Body of pancreas (tissue), 4 donors: ENCODE data around the gene TMEM117. TPM values are rescaled to one million over a fixed set of nuclear protein-coding genes. Genes with fewer than 3 reads are reported as not detected.

Experiments used
- ATAC-seq: fragments of 150-250 bp; one replicate; pipeline ENCODE4 v1.9.1; 2016
- DNase-seq, 4 donors: peaks; one replicate each; pipeline ENCODE4 v3.0.0-alpha.2; 2019
- H3K27ac ChIP-seq, 4 donors: fragments of 200-600 bp; sonication (generic); 1 replicate in 3 of 4; 2 replicates in 1 of 4; pipeline versions ENCODE4 v1.5.1 to v1.6.1; 2016 to 2019; ENCODE audit warnings: mild to moderate bottlenecking in 1 of 4, mixed read lengths in 1 of 4, moderate library complexity in 1 of 4
- H3K27me3 ChIP-seq, 2 donors: fragments of 200-600 bp; sonication (generic); one replicate each; pipeline ENCODE4 v1.6.0; 2016; ENCODE audit warnings: mild to moderate bottlenecking in 1 of 2
- H3K36me3 ChIP-seq, 2 donors: fragments of 200-600 bp; sonication (generic); replicated peaks in 1 of 2; 2 replicates each; pipeline ENCODE4 v1.5.1; 2016; ENCODE audit warnings: low read depth in 2 of 2; ENCODE audit not compliant: insufficient read depth in 1 of 2
- H3K4me1 ChIP-seq: fragments of 200-600 bp; sonication (generic); one replicate; pipeline ENCODE4 v1.6.0; 2016
- H3K4me3 ChIP-seq, 2 donors: fragments of 200-600 bp; sonication (generic); 1 replicate in 1 of 2; 2 replicates in 1 of 2; pipeline ENCODE4 v1.5.1; 2016 to 2019
- H3K9me3 ChIP-seq, 3 donors: fragments of 200-600 bp; sonication (generic); 1 replicate in 2 of 3; 2 replicates in 1 of 3; pipeline ENCODE4 v1.5.1; 2016
- CTCF ChIP-seq, 7 experiments: fragments of 450-650 bp in 4 of 7; fragments of 200-600 bp in 3 of 7; sonication (generic) in 3 of 7; IDR thresholded peaks; one replicate each; pipeline ENCODE4 v1.5.1; 2016 to 2019; ENCODE audit warnings: antibody characterized with exemption in 7 of 7
- POLR2A ChIP-seq, 3 donors: fragments of 450-650 bp; IDR thresholded peaks; one replicate each; pipeline ENCODE4 v1.6.1; 2016; ENCODE audit warnings: antibody characterized with exemption in 3 of 3, mild to moderate bottlenecking in 2 of 3
- WGBS, 2 donors: methylation state at CpG; one replicate each; pipeline ENCODE4 v1.1.5; 2017; 5-methylcytosine and 5-hydroxymethylcytosine counted together
- intact Hi-C: fragments of 100-400 bp; cut with DNase I; formaldehyde crosslinking; loops from one replicate; pipeline ENCODE4 v1.15.1; 2023
- total RNA-seq, 2 donors: library from RNA; depleted of rRNA; stranded (reverse); fragments of >200 nt; gene quantifications; one replicate each; pipeline ENCODE4 v1.1.0, GENCODE V29; 2016

The TMEM117 gene
- total RNA-seq, 2 donors from 2014 or later = 19.2 to 23.4 TPM

- H3K4me3 ChIP-seq = no peak overlapping the region
- no peaks in the 10 kb centered on the region for H3K4me1 ChIP-seq
- DNase-seq (no peak), ATAC-seq (no peak)
- H3K27ac ChIP-seq = no peak overlapping the region
- peaks cover 0 to 11% (median 0%) of the 10 kb centered on the region in 3 donors for H3K9me3 ChIP-seq
- no peaks in the 10 kb centered on the region for H3K36me3 ChIP-seq
- intact Hi-C loops = no loop called here
- H3K27me3 ChIP-seq = no peaks in the 10 kb centered on the region
- WGBS, 2 donors = 86 to 89% methylated on average over 4 of the region's 4 CpGs
- TF ChIP-seq CTCF (IDR thresholded peaks at IDR 0.05) (no peak), POLR2A (IDR thresholded peaks at IDR 0.05) (no peak)
Observed at GRCh38 chr12:44296624-44297197, 460.8 kb downstream of the TMEM117 start.

GRCh38 chr12:44299524-44299923, 463.6 kb downstream of the TMEM117 start:
- ATAC-seq (no peak), DNase-seq (no peak)
- intact Hi-C loops = no loop called here
- 79 to 90% methylated on average over 3 of the region's 3 CpGs for WGBS, 2 donors
- Histone ChIP-seq H3K27ac (no peak overlapping the region), H3K4me3 (no peak overlapping the region), H3K9me3 (peaks cover 0 to 11% (median 0%) of the 10 kb centered on the region in 3 donors), H3K4me1 (no peaks in the 10 kb centered on the region), H3K36me3 (peaks cover 0 to 2% of the 10 kb centered on the region in 2 donors), H3K27me3 (no peaks in the 10 kb centered on the region)
- TF ChIP-seq CTCF (IDR thresholded peaks at IDR 0.05) = no peak
- TF ChIP-seq POLR2A (IDR thresholded peaks at IDR 0.05) = no peak

GRCh38 chr12:44307506-44308168, 471.8 kb downstream of the TMEM117 start:
- intact Hi-C loops = no loop called here
- Histone ChIP-seq H3K9me3 (peaks cover 0 to 7% (median 0%) of the 10 kb centered on the region in 3 donors), H3K36me3 (no peaks in the 10 kb centered on the region), H3K27ac (no peak overlapping the region), H3K4me1 (no peaks in the 10 kb centered on the region), H3K4me3 (no peak overlapping the region), H3K27me3 (no peaks in the 10 kb centered on the region)
- 88 to 91% methylated on average over 7 of the region's 7 CpGs for WGBS, 2 donors
- TF ChIP-seq POLR2A (IDR thresholded peaks at IDR 0.05) (no peak), CTCF (IDR thresholded peaks at IDR 0.05) (no peak)
- no peak for ATAC-seq
- DNase-seq = no peak

- DNase-seq = no peak
- Histone ChIP-seq H3K9me3 (no peaks in the 10 kb centered on the region), H3K36me3 (no peaks in the 10 kb centered on the region), H3K4me3 (no peak overlapping the region), H3K27me3 (no peaks in the 10 kb centered on the region), H3K4me1 (no peaks in the 10 kb centered on the region), H3K27ac (no peak overlapping the region)
- TF ChIP-seq POLR2A (IDR thresholded peaks at IDR 0.05) (no peak), CTCF (IDR thresholded peaks at IDR 0.05) (no peak)
- intact Hi-C loops = no loop called here
- ATAC-seq = no peak
Observed at GRCh38 chr12:44313188-44313587, 477.3 kb downstream of the TMEM117 start.

- no peak for ATAC-seq
- H3K36me3 ChIP-seq = no peaks in the 10 kb centered on the region
Observed at GRCh38 chr12:44314007-44314500, 478.2 kb downstream of the TMEM117 start.

More at GRCh38 chr12:44314007-44314500, 478.2 kb downstream of the TMEM117 start:
- Histone ChIP-seq H3K27me3 (no peaks in the 10 kb centered on the region), H3K9me3 (no peaks in the 10 kb centered on the region), H3K4me3 (no peak overlapping the region), H3K4me1 (no peaks in the 10 kb centered on the region), H3K27ac (no peak overlapping the region)
- WGBS, 2 donors = 92 to 95% methylated on average over 1 of the region's 1 CpG
- intact Hi-C loops = no loop called here
- TF ChIP-seq POLR2A (IDR thresholded peaks at IDR 0.05) (no peak), CTCF (IDR thresholded peaks at IDR 0.05) (no peak)
- no peak for DNase-seq
